ENCODE data around the gene BCL11A.

BCL11A gene

GRCh38 chr2:60468382-60469085, 84.9 kb downstream of the BCL11A start:
- no peak for DNase-seq (ENCODE audit: insufficient read length, low spot score)
- FAIRE-seq: no peak
- TF ChIP-seq, protein P1, sequence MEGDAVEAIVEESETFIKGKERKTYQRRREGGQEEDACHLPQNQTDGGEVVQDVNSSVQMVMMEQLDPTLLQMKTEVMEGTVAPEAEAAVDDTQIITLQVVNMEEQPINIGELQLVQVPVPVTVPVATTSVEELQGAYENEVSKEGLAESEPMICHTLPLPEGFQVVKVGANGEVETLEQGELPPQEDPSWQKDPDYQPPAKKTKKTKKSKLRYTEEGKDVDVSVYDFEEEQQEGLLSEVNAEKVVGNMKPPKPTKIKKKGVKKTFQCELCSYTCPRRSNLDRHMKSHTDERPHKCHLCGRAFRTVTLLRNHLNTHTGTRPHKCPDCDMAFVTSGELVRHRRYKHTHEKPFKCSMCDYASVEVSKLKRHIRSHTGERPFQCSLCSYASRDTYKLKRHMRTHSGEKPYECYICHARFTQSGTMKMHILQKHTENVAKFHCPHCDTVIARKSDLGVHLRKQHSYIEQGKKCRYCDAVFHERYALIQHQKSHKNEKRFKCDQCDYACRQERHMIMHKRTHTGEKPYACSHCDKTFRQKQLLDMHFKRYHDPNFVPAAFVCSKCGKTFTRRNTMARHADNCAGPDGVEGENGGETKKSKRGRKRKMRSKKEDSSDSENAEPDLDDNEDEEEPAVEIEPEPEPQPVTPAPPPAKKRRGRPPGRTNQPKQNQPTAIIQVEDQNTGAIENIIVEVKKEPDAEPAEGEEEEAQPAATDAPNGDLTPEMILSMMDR (IDR thresholded peaks at IDR 0.05; ENCODE audit: insufficient read depth, missing control alignments): no peak

- FAIRE-seq (no peak), DNase-seq (ENCODE audit: insufficient read length, low spot score) (no peak)
- TF ChIP-seq, protein P1 (IDR thresholded peaks at IDR 0.05; ENCODE audit: insufficient read depth, missing control alignments): no peak
These were observed 87.2 kb downstream of the BCL11A start for GRCh38 chr2:60466161-60466702.

GRCh38 chr2:60465736-60466135, 87.7 kb downstream of the BCL11A start:
- DNase-seq (ENCODE audit: insufficient read length, low spot score) (no peak), FAIRE-seq (no peak)
- TF ChIP-seq, protein P1 (IDR thresholded peaks at IDR 0.05; ENCODE audit: insufficient read depth, missing control alignments): no peak

- no peak for DNase-seq (ENCODE audit: insufficient read length, low spot score)
- no peak for FAIRE-seq
- TF ChIP-seq, protein P1 (IDR thresholded peaks at IDR 0.05; ENCODE audit: insufficient read depth, missing control alignments): no peak
These were observed 90.2 kb downstream of the BCL11A start for GRCh38 chr2:60463249-60463648.

GRCh38 chr2:60461421-60462108, 91.9 kb downstream of the BCL11A start:
- FAIRE-seq (no peak), DNase-seq (ENCODE audit: insufficient read length, low spot score) (no peak)
- TF ChIP-seq, protein P1 (IDR thresholded peaks at IDR 0.05; ENCODE audit: insufficient read depth, missing control alignments): no peak

DNA sequence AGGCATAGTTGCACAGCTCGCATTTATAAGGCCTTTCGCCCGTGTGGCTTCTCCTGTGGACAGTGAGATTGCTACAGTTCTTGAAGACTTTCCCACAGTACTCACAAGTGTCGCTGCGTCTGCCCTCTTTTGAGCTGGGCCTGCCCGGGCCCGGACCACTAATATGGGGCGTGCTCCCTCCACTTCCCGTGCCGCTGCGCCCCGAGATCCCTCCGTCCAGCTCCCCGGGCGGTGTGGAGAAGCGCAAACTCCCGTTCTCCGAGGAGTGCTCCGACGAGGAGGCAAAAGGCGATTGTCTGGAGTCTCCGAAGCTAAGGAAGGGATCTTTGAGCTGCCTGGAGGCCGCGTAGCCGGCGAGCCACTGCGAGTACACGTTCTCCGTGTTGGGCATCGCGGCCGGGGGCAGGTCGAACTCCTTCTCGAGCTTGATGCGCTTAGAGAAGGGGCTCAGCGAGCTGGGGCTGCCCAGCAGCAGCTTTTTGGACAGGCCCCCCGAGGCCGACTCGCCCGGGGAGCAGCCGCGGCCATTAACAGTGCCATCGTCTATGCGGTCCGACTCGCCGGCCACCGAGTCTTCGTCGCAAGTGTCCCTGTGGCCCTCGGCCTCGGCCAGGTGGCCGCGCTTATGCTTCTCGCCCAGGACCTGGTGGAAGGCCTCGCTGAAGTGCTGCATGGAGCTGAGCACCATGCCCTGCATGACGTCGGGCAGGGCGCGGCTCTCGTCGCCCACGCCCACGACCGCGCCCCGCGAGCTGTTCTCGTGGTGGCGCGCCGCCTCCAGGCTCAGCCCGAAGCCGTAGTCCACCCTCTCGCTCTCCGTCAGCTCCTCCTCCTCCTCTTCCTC, 92.7 kb downstream of the BCL11A start:
- TF ChIP-seq, protein P1 (IDR thresholded peaks at IDR 0.05; ENCODE audit: insufficient read depth, missing control alignments): no peak
- DNase-seq (ENCODE audit: insufficient read length, low spot score) (no peak), FAIRE-seq (no peak)
